SJCRH30 (cell line): ENCODE measurements around the gene NSUN3. TPM values are rescaled to one million over a fixed set of nuclear protein-coding genes. Genes with fewer than 3 reads are reported as not detected.
A peak's percentile ranks its signal among the peaks of the same experiment; 100 is the strongest.
"Not testable (repeated sequence)": the region's sequence is repeated elsewhere in the genome, so short reads cannot be mapped to it uniquely, and the experiment has no call there.

ENCODE experiments used
- DNase-seq, 2 experiments: peaks; one replicate each; pipeline ENCODE4 v3.0.0-alpha.2; 2015 to 2020
- H3K27ac ChIP-seq: fragments of 250-450 bp; sonication (Bioruptor Pico); 2 replicates; pipeline ENCODE4 v1.5.1; 2020; ENCODE audit warnings: mild to moderate bottlenecking, moderate library complexity
- H3K27me3 ChIP-seq: fragments of 250-450 bp; sonication (Bioruptor Pico); 2 replicates; pipeline ENCODE4 v1.5.1; 2020; ENCODE audit warnings: mild to moderate bottlenecking, moderate library complexity
- H3K36me3 ChIP-seq: fragments of 250-450 bp; sonication (Bioruptor Pico); 2 replicates; pipeline ENCODE4 v1.5.1; 2020; ENCODE audit warnings: mild to moderate bottlenecking, moderate library complexity
- H3K4me1 ChIP-seq: fragments of 250-450 bp; sonication (Bioruptor Pico); 2 replicates; pipeline ENCODE4 v1.5.1; 2020; ENCODE audit warnings: mild to moderate bottlenecking, moderate library complexity
- H3K4me3 ChIP-seq: fragments of 250-450 bp; sonication (Bioruptor Pico); 2 replicates; pipeline ENCODE4 v1.5.1; 2020; ENCODE audit warnings: mild to moderate bottlenecking, moderate library complexity
- H3K9me3 ChIP-seq: fragments of 250-450 bp; sonication (Bioruptor Pico); replicated peaks from 2 replicates; pipeline ENCODE4 v1.5.1; 2020; ENCODE audit warnings: mild to moderate bottlenecking, moderate library complexity
- total RNA-seq: library from RNA; depleted of rRNA; stranded (reverse); fragments of >200 nt; shearing (Covaris generic); gene quantifications from 2 replicates; pipeline ENCODE4 v1.2.3, GENCODE V29; 2014

The NSUN3 gene
- total RNA-seq, 1 experiment from 2014 or later: 16.4 TPM

GRCh38 chr3:94063496-94064119 is 747 bp downstream of the NSUN3 start:
- H3K9me3 ChIP-seq: no peaks in the 10 kb centered on the region
- H3K4me3 ChIP-seq: peak overlapping the region; percentile 83
- peak in 1 of 2 experiments; percentile 38 for DNase-seq
- peaks cover 2% of the 10 kb centered on the region; the same call in 1 of the 2 replicates for H3K36me3 ChIP-seq
- peak overlapping the region; percentile 91 for H3K27ac ChIP-seq
- no peaks in the 10 kb centered on the region for H3K4me1 ChIP-seq
- H3K27me3 ChIP-seq: no peaks in the 10 kb centered on the region

GRCh38 chr3:94064243-94064860 is 1.5 kb downstream of the NSUN3 start:
- no peaks in the 10 kb centered on the region for H3K9me3 ChIP-seq
- H3K4me3 ChIP-seq: no peak overlapping the region
- H3K27me3 ChIP-seq: no peaks in the 10 kb centered on the region
- no peak for DNase-seq
- H3K36me3 ChIP-seq: peaks cover 2% of the 10 kb centered on the region; the same call in 1 of the 2 replicates
- no peaks in the 10 kb centered on the region for H3K4me1 ChIP-seq
- H3K27ac ChIP-seq: no peak overlapping the region

GRCh38 chr3:94065122-94065521 is 2.3 kb downstream of the NSUN3 start:
- Histone ChIP-seq H3K9me3 (no peaks in the 10 kb centered on the region), H3K36me3 (peaks cover 2% of the 10 kb centered on the region; the same call in 1 of the 2 replicates), H3K27ac (no peak overlapping the region), H3K27me3 (no peaks in the 10 kb centered on the region), H3K4me3 (no peak overlapping the region), H3K4me1 (no peaks in the 10 kb centered on the region)
- DNase-seq: no peak

- Histone ChIP-seq H3K27me3 (no peaks in the 10 kb centered on the region), H3K4me3 (no peak overlapping the region), H3K9me3 (no peaks in the 10 kb centered on the region), H3K27ac (no peak overlapping the region), H3K36me3 (peaks cover 2% of the 10 kb centered on the region; the same call in 1 of the 2 replicates), H3K4me1 (no peaks in the 10 kb centered on the region)
- DNase-seq: no peak
These were observed 3.1 kb downstream of the NSUN3 start for GRCh38 chr3:94065819-94066480.

- no peaks in the 10 kb centered on the region for H3K27me3 ChIP-seq
- DNase-seq: no peak
These were observed 3.9 kb downstream of the NSUN3 start for GRCh38 chr3:94066506-94067500.

GRCh38 chr3:94069194-94069813 is 6.4 kb downstream of the NSUN3 start:
- Histone ChIP-seq H3K9me3 (no peaks in the 10 kb centered on the region), H3K27me3 (no peaks in the 10 kb centered on the region), H3K36me3 (peaks cover 2% of the 10 kb centered on the region; the same call in 1 of the 2 replicates), H3K27ac (no peak overlapping the region), H3K4me1 (no peaks in the 10 kb centered on the region), H3K4me3 (no peak overlapping the region)
- peak in 1 of 2 experiments; percentile 41 for DNase-seq

More at GRCh38 chr3:94066506-94067500, 3.9 kb downstream of the NSUN3 start:
- H3K4me1 ChIP-seq: no peaks in the 10 kb centered on the region
- peaks cover 2% of the 10 kb centered on the region; the same call in 1 of the 2 replicates for H3K36me3 ChIP-seq
- no peak overlapping the region for H3K4me3 ChIP-seq
- no peaks in the 10 kb centered on the region for H3K9me3 ChIP-seq
- no peak overlapping the region for H3K27ac ChIP-seq

- DNase-seq: no peak
- no peaks in the 10 kb centered on the region for H3K27me3 ChIP-seq
These were observed 7.6 kb downstream of the NSUN3 start for GRCh38 chr3:94070341-94070911.

GRCh38 chr3:94071713-94072284 is 8.9 kb downstream of the NSUN3 start:
- Histone ChIP-seq H3K9me3 (no peaks in the 10 kb centered on the region), H3K4me1 (no peaks in the 10 kb centered on the region), H3K4me3 (no peak overlapping the region), H3K27ac (no peak overlapping the region), H3K36me3 (peaks cover 2% of the 10 kb centered on the region), H3K27me3 (no peaks in the 10 kb centered on the region)
- DNase-seq: peak in 1 of 2 experiments; percentile 37

More at GRCh38 chr3:94070341-94070911, 7.6 kb downstream of the NSUN3 start:
- Histone ChIP-seq H3K4me3 (no peak overlapping the region), H3K27ac (no peak overlapping the region), H3K4me1 (no peaks in the 10 kb centered on the region), H3K36me3 (peaks cover 2% of the 10 kb centered on the region; the same call in 1 of the 2 replicates), H3K9me3 (no peaks in the 10 kb centered on the region)

GRCh38 chr3:94076055-94076454 is 13.2 kb downstream of the NSUN3 start:
- Histone ChIP-seq H3K36me3 (no peaks in the 10 kb centered on the region; the same call in 1 of the 2 replicates), H3K4me3 (no peak overlapping the region), H3K27me3 (no peaks in the 10 kb centered on the region), H3K9me3 (no peaks in the 10 kb centered on the region), H3K27ac (no peak overlapping the region), H3K4me1 (no peaks in the 10 kb centered on the region)
- no peak for DNase-seq

- not testable (repeated sequence) for H3K4me3 ChIP-seq, DNase-seq, H3K4me1 ChIP-seq
These were observed 17.7 kb downstream of the NSUN3 start for GRCh38 chr3:94080552-94080951.

GRCh38 chr3:94081884-94082283 is 19.0 kb downstream of the NSUN3 start:
- H3K4me1 ChIP-seq: peaks cover under 1% of the 10 kb centered on the region
- H3K27ac ChIP-seq: no peak overlapping the region
- H3K4me3 ChIP-seq: no peak overlapping the region
- peaks cover 14% of the 10 kb centered on the region for H3K36me3 ChIP-seq
- no peaks in the 10 kb centered on the region for H3K9me3 ChIP-seq
- H3K27me3 ChIP-seq: no peaks in the 10 kb centered on the region
- DNase-seq: no peak

More at GRCh38 chr3:94080552-94080951, 17.7 kb downstream of the NSUN3 start:
- not testable (repeated sequence) for H3K9me3 ChIP-seq, H3K27ac ChIP-seq, H3K27me3 ChIP-seq
- peaks cover 10% of the 10 kb centered on the region for H3K36me3 ChIP-seq

- Histone ChIP-seq H3K9me3 (no peaks in the 10 kb centered on the region), H3K4me1 (peaks cover 6% of the 10 kb centered on the region), H3K27me3 (no peaks in the 10 kb centered on the region), H3K36me3 (peaks cover 14% of the 10 kb centered on the region), H3K4me3 (no peak overlapping the region), H3K27ac (no peak overlapping the region)
- peak in 1 of 2 experiments; percentile 21 for DNase-seq
These were observed 19.6 kb downstream of the NSUN3 start for GRCh38 chr3:94082391-94082937.

GRCh38 chr3:94083261-94083660 is 20.4 kb downstream of the NSUN3 start:
- Histone ChIP-seq H3K4me3 (no peak overlapping the region), H3K27me3 (no peaks in the 10 kb centered on the region), H3K4me1 (peaks cover 6% of the 10 kb centered on the region), H3K36me3 (peaks cover 14% of the 10 kb centered on the region), H3K27ac (no peak overlapping the region), H3K9me3 (no peaks in the 10 kb centered on the region)
- DNase-seq: no peak
